Esophagus squamous epithelium (tissue), 5 donors: Measurements from ENCODE around the gene TMSB4Y. TPM values are rescaled to one million over a fixed set of nuclear protein-coding genes. Genes with fewer than 3 reads are reported as not detected.

Experiments used
- DNase-seq: peaks from one replicate; lab custom pipeline; 2025; lab: John Stamatoyannopoulos, UW
- H3K27ac ChIP-seq, 4 donors: fragments of 200-600 bp; sonication (generic); one replicate each; pipeline ENCODE4 v1.5.1; 2016 to 2019; ENCODE audit warnings: mild to moderate bottlenecking in 1 of 4
- H3K27me3 ChIP-seq, 4 donors: fragments of 200-600 bp; sonication (generic); 1 replicate in 3 of 4; 2 replicates in 1 of 4; pipeline versions ENCODE4 v1.5.1 to v1.6.0; 2017 to 2021; ENCODE audit warnings: antibody characterized with exemption in 1 of 4
- H3K36me3 ChIP-seq, 3 donors: fragments of 200-600 bp; sonication (generic); one replicate each; pipeline ENCODE4 v1.5.1; 2016 to 2019
- H3K4me1 ChIP-seq, 3 donors: fragments of 200-600 bp; sonication (generic); one replicate each; pipeline ENCODE4 v1.5.1; 2017 to 2019
- H3K4me3 ChIP-seq, 4 donors: fragments of 200-600 bp; sonication (generic); 1 replicate in 3 of 4; 2 replicates in 1 of 4; pipeline ENCODE4 v1.5.1; 2016 to 2019; ENCODE audit warnings: mild to moderate bottlenecking in 2 of 4, moderate library complexity in 1 of 4
- H3K9me3 ChIP-seq, 3 donors: fragments of 200-600 bp; sonication (generic); one replicate each; pipeline ENCODE4 v1.5.1; 2016 to 2019
- CTCF ChIP-seq, 6 experiments: fragments of 450-650 bp in 4 of 6; fragments of 200-600 bp in 2 of 6; sonication (generic) in 2 of 6; IDR thresholded peaks; one replicate each; pipeline ENCODE4 v1.5.1; 2016 to 2019; ENCODE audit warnings: antibody characterized with exemption in 6 of 6, mild to moderate bottlenecking in 4 of 6, moderate library complexity in 4 of 6
- POLR2A ChIP-seq, 4 donors: fragments of 450-650 bp; IDR thresholded peaks; one replicate each; pipeline ENCODE4 v1.6.1; 2017; ENCODE audit warnings: antibody characterized with exemption in 4 of 4, mild to moderate bottlenecking in 4 of 4, moderate library complexity in 3 of 4
- WGBS, 2 donors: methylation state at CpG; one replicate each; pipeline ENCODE4 v1.1.5; 2018; 5-methylcytosine and 5-hydroxymethylcytosine counted together
- intact Hi-C: fragments of 100-400 bp; cut with DNase I; formaldehyde crosslinking; loops from one replicate; pipeline ENCODE4 v1.15.0; 2022
- total RNA-seq, 4 donors: library from RNA; depleted of rRNA; stranded (reverse); fragments of >200 nt; gene quantifications; one replicate each; pipeline ENCODE4 v1.1.0, GENCODE V29; 2016
- donor health status: DM: yes; HTN: yes; CAD: no.

Gene TMSB4Y
- total RNA-seq, 4 donors from 2014 or later, result 0.66 to 3.1 TPM; not detected in 2

GRCh38 chrY:13704121-13704930 is 627 bp downstream of the TMSB4Y start:
- 3% methylated on average over 5 of the region's 30 CpGs; no CpG with 5 or more reads in 1 of the 2 donors for WGBS, 2 donors
- peak overlapping the region in 2 of 4 donors; percentile 87 to 92 for H3K27ac ChIP-seq
- intact Hi-C loops, result no loop called here

GRCh38 chrY:13705197-13705596 is 1.5 kb downstream of the TMSB4Y start:
- intact Hi-C loops, result no loop called here
- H3K4me3 ChIP-seq, result peak overlapping the region in 2 of 4 donors; percentile 35 to 54
- DNase-seq, result no peak
- H3K9me3 ChIP-seq, result no peaks in the 10 kb centered on the region
- H3K27me3 ChIP-seq, result no peaks in the 10 kb centered on the region
- TF ChIP-seq POLR2A (IDR thresholded peaks at IDR 0.05), result no peak
- WGBS, 2 donors, result 11% methylated on average over 8 of the region's 8 CpGs; no CpG with 5 or more reads in 1 of the 2 donors
- no peaks in the 10 kb centered on the region for H3K36me3 ChIP-seq
- peak overlapping the region in 2 of 4 donors; percentile 87 to 92 for H3K27ac ChIP-seq
- H3K4me1 ChIP-seq, result peaks cover 0 to 19% (median 0%) of the 10 kb centered on the region in 3 donors

More at GRCh38 chrY:13704121-13704930, 627 bp downstream of the TMSB4Y start:
- no peak for TF ChIP-seq CTCF (IDR thresholded peaks at IDR 0.05)
- no peak for TF ChIP-seq POLR2A (IDR thresholded peaks at IDR 0.05)
- Histone ChIP-seq H3K9me3 (no peaks in the 10 kb centered on the region), H3K4me1 (peaks cover 0 to 19% (median 0%) of the 10 kb centered on the region in 3 donors), H3K36me3 (no peaks in the 10 kb centered on the region), H3K4me3 (peak overlapping the region in 2 of 4 donors; percentile 35 to 54), H3K27me3 (no peaks in the 10 kb centered on the region)
- DNase-seq, result no peak

- Histone ChIP-seq H3K27me3 (no peaks in the 10 kb centered on the region), H3K36me3 (no peaks in the 10 kb centered on the region), H3K4me1 (peaks cover 0 to 19% (median 0%) of the 10 kb centered on the region in 3 donors), H3K27ac (no peak overlapping the region), H3K9me3 (no peaks in the 10 kb centered on the region), H3K4me3 (no peak overlapping the region)
- no peak for TF ChIP-seq CTCF (IDR thresholded peaks at IDR 0.05)
- no peak for TF ChIP-seq POLR2A (IDR thresholded peaks at IDR 0.05)
- intact Hi-C loops, result no loop called here
- 90% methylated on average over 1 of the region's 1 CpG; no CpG with 5 or more reads in 1 of the 2 donors for WGBS, 2 donors
- no peak for DNase-seq
Observed at GRCh38 chrY:13708038-13708437, 4.3 kb downstream of the TMSB4Y start.

GRCh38 chrY:13718996-13719395 is 15.3 kb downstream of the TMSB4Y start:
- DNase-seq, result no peak
- WGBS, 2 donors, result 92% methylated on average over 1 of the region's 1 CpG; no CpG with 5 or more reads in 1 of the 2 donors
- H3K9me3 ChIP-seq, result no peaks in the 10 kb centered on the region
- TF ChIP-seq POLR2A (IDR thresholded peaks at IDR 0.05), result no peak
- TF ChIP-seq CTCF (IDR thresholded peaks at IDR 0.05), result no peak
- H3K36me3 ChIP-seq, result no peaks in the 10 kb centered on the region
- no peak overlapping the region for H3K27ac ChIP-seq
- intact Hi-C loops, result no loop called here
- H3K4me1 ChIP-seq, result no peaks in the 10 kb centered on the region
- H3K4me3 ChIP-seq, result no peak overlapping the region
- H3K27me3 ChIP-seq, result no peaks in the 10 kb centered on the region

GRCh38 chrY:13729517-13729916 is 25.8 kb downstream of the TMSB4Y start:
- WGBS, 2 donors, result 68% methylated on average over 3 of the region's 6 CpGs; no CpG with 5 or more reads in 1 of the 2 donors
- Histone ChIP-seq H3K9me3 (no peaks in the 10 kb centered on the region), H3K36me3 (no peaks in the 10 kb centered on the region), H3K27ac (no peak overlapping the region), H3K4me1 (no peaks in the 10 kb centered on the region), H3K27me3 (no peaks in the 10 kb centered on the region), H3K4me3 (no peak overlapping the region)
- DNase-seq, result no peak
- intact Hi-C loops, result no loop called here
- TF ChIP-seq CTCF (IDR thresholded peaks at IDR 0.05) (peak in 1 of 6 experiments; percentile 37), POLR2A (IDR thresholded peaks at IDR 0.05) (no peak)
